CD14-positive monocyte (primary cell): ENCODE results near the gene KCNJ4. TPM values are rescaled to one million over a fixed set of nuclear protein-coding genes. Genes with fewer than 3 reads are reported as not detected.

Source experiments
- DNase-seq, 3 donors: peaks; one replicate each; pipeline ENCODE4 v3.0.0-alpha.2; 2011 to 2022
- H2AFZ ChIP-seq: 2 replicates; pipeline ENCODE4 v1.6.0; 2012; ENCODE audit warnings: mild to moderate bottlenecking, low read depth, low read length, inconsistent platforms; ENCODE audit not compliant: insufficient read depth, poor library complexity, severe bottlenecking
- H3K27ac ChIP-seq, 2 donors: 1 replicate in 1 of 2; 2 replicates in 1 of 2; pipeline ENCODE4 v1.5.1; 2012 to 2013; ENCODE audit warnings: low read length in 2 of 2, control low read depth in 1 of 2, inconsistent platforms in 1 of 2, low read depth in 1 of 2, mild to moderate bottlenecking in 1 of 2
- H3K27me3 ChIP-seq, 2 donors: one replicate each; pipeline versions ENCODE4 v1.6.0 to v1.6.1; 2011 to 2013; ENCODE audit warnings: low read length in 2 of 2; ENCODE audit not compliant: control insufficient read depth in 2 of 2, insufficient read depth in 2 of 2
- H3K36me3 ChIP-seq, 2 donors: replicated peaks in 1 of 2; 1 replicate in 1 of 2; 2 replicates in 1 of 2; pipeline versions ENCODE4 v1.5.1 to v1.6.1; 2012 to 2013; ENCODE audit warnings: low read length in 2 of 2, control low read depth in 1 of 2, inconsistent platforms in 1 of 2, mild to moderate bottlenecking in 1 of 2; ENCODE audit not compliant: insufficient read depth in 2 of 2, control insufficient read depth in 1 of 2
- H3K4me1 ChIP-seq, 2 donors: 1 replicate in 1 of 2; 2 replicates in 1 of 2; pipeline versions ENCODE4 v1.5.1 to v1.6.1; 2012 to 2013; ENCODE audit warnings: low read length in 2 of 2, control low read depth in 1 of 2, inconsistent platforms in 1 of 2, mild to moderate bottlenecking in 1 of 2, moderate library complexity in 1 of 2; ENCODE audit not compliant: insufficient read depth in 2 of 2, control insufficient read depth in 1 of 2
- H3K4me2 ChIP-seq: replicated peaks from 2 replicates; pipeline ENCODE3; 2012; ENCODE audit warnings: low read length, moderate library complexity, mild to moderate bottlenecking; ENCODE audit not compliant: poor library complexity, severe bottlenecking; ENCODE audit errors: extremely low read depth
- H3K4me3 ChIP-seq, 3 experiments: fragments of 200-600 bp in 1 of 3; sonication (generic) in 1 of 3; replicated peaks in 1 of 3; 1 replicate in 2 of 3; 2 replicates in 1 of 3; pipeline ENCODE4 v1.5.1; 2011 to 2013; ENCODE audit warnings: low read length in 3 of 3, mild to moderate bottlenecking in 3 of 3, control low read depth in 2 of 3, low read depth in 2 of 3, inconsistent platforms in 1 of 3, moderate library complexity in 1 of 3
- H3K79me2 ChIP-seq: 2 replicates; pipeline ENCODE4 v1.6.0; 2012; ENCODE audit warnings: mild to moderate bottlenecking, control low read depth, inconsistent platforms, low read length, moderate library complexity; ENCODE audit not compliant: insufficient read depth
- H3K9ac ChIP-seq: 2 replicates; pipeline ENCODE4 v1.6.0; 2017; ENCODE audit warnings: low read length, mild to moderate bottlenecking; ENCODE audit not compliant: insufficient read depth, poor library complexity, severe bottlenecking
- H3K9me3 ChIP-seq, 2 donors: replicated peaks in 1 of 2; 1 replicate in 1 of 2; 2 replicates in 1 of 2; pipeline versions ENCODE4 v1.5.1 to v1.6.1; 2012 to 2013; ENCODE audit warnings: low read length in 2 of 2, control low read depth in 1 of 2; ENCODE audit not compliant: control insufficient read depth in 1 of 2, insufficient read depth in 1 of 2
- H4K20me1 ChIP-seq: 2 replicates; pipeline ENCODE4 v1.6.0; 2012; ENCODE audit warnings: mild to moderate bottlenecking, low read length, control low read depth, moderate library complexity; ENCODE audit not compliant: insufficient read depth
- H3K27ac Mint-ChIP-seq, 7 donors: one replicate each; pipeline ENCODE4 v1.8.0; 2020; ENCODE audit warnings: mild to moderate bottlenecking in 7 of 7, mixed read lengths in 7 of 7, moderate library complexity in 6 of 7, inconsistent platforms in 2 of 7
- H3K27me3 Mint-ChIP-seq, 3 donors: one replicate each; pipeline ENCODE4 v1.8.0; 2021 to 2022; ENCODE audit warnings: low read depth in 3 of 3, mild to moderate bottlenecking in 3 of 3, mixed read lengths in 3 of 3, moderate library complexity in 3 of 3, inconsistent platforms in 1 of 3
- H3K36me3 Mint-ChIP-seq, 2 donors: one replicate each; pipeline ENCODE4 v1.8.0; 2020; ENCODE audit warnings: mixed read lengths in 2 of 2, inconsistent platforms in 1 of 2, mild to moderate bottlenecking in 1 of 2
- H3K4me1 Mint-ChIP-seq: one replicate; pipeline ENCODE4 v1.8.0; 2020; ENCODE audit warnings: mild to moderate bottlenecking, mixed read lengths
- H3K4me3 Mint-ChIP-seq, 2 donors: one replicate each; pipeline ENCODE4 v1.8.0; 2020; ENCODE audit warnings: mild to moderate bottlenecking in 2 of 2, mixed read lengths in 2 of 2, moderate library complexity in 1 of 2
- H3K9me3 Mint-ChIP-seq, 7 donors: one replicate each; pipeline ENCODE4 v1.8.0; 2020 to 2022; ENCODE audit warnings: mixed read lengths in 7 of 7, mild to moderate bottlenecking in 6 of 7, moderate library complexity in 6 of 7, inconsistent platforms in 2 of 7
- CTCF ChIP-seq: fragments of 200-600 bp; IDR thresholded peaks from one replicate; pipeline ENCODE4 v1.8.0; 2022; ENCODE audit warnings: antibody characterized with exemption, mild to moderate bottlenecking
- WGBS: methylation state at CpG from one replicate; pipeline ENCODE4 v1.1.5; 2013; ENCODE audit warnings: missing lambda C conversion rate; ENCODE audit not compliant: insufficient coverage; 5-methylcytosine and 5-hydroxymethylcytosine counted together
- intact Hi-C, 2 donors: fragments of 100-400 bp; cut with micrococcal nuclease; formaldehyde crosslinking; loops; one replicate each; pipeline versions ENCODE4 v1.15.0 to v1.15.1; 2023
- polyA plus RNA-seq, 3 donors: library from polyadenylated mRNA; depleted of rRNA in 1 of 3; unstranded in 2 of 3; stranded (reverse) in 1 of 3; fragments of 300-500 nt in 2 of 3; fragments of >200 nt in 1 of 3; fragmentation: Illumina TruSeq in 2 of 3; gene quantifications; 1 replicate in 2 of 3; 2 replicates in 1 of 3; pipeline ENCODE4 v1.2.3, GENCODE V29; 2012 to 2021

Gene KCNJ4
- polyA plus RNA-seq, 3 donors, result not detected

GRCh38 chr22:38403812-38404211, 51.2 kb downstream of the KCNJ4 start:
- no peak overlapping the region for H3K27ac ChIP-seq
- H3K9ac ChIP-seq, result no peak overlapping the region
- peaks cover 49 to 64% of the 10 kb centered on the region in 2 donors for H3K4me1 ChIP-seq
- DNase-seq, result peak in 2 of 3 donors; percentile 34 to 44
- H3K4me3 ChIP-seq, result no peak overlapping the region
- H3K36me3 ChIP-seq, result no peaks in the 10 kb centered on the region
- H2AFZ ChIP-seq, result no peak overlapping the region
- H3K9me3 Mint-ChIP-seq, result peaks cover 0 to 2% (median 0%) of the 10 kb centered on the region in 7 donors
- intact Hi-C loops, result no loop called here
- H3K27me3 Mint-ChIP-seq, result peaks cover 0 to 3% (median 0%) of the 10 kb centered on the region in 3 donors
- TF ChIP-seq CTCF, result no peak
- peaks cover 59% of the 10 kb centered on the region for H3K4me1 Mint-ChIP-seq
- H3K79me2 ChIP-seq, result no peaks in the 10 kb centered on the region
- H4K20me1 ChIP-seq, result no peaks in the 10 kb centered on the region
- WGBS, result 68% methylated on average over 8 of the region's 8 CpGs
- no peak overlapping the region for H3K4me3 Mint-ChIP-seq
- no peaks in the 10 kb centered on the region for H3K9me3 ChIP-seq
- H3K27me3 ChIP-seq, result no peaks in the 10 kb centered on the region
- peak overlapping the region in 1 of 7 donors; percentile 30 for H3K27ac Mint-ChIP-seq
- no peaks in the 10 kb centered on the region for H3K36me3 Mint-ChIP-seq
- no peak overlapping the region for H3K4me2 ChIP-seq

- peak overlapping the region in 2 of 7 donors; percentile 30 to 66 for H3K27ac Mint-ChIP-seq
- no peak for DNase-seq
- Histone ChIP-seq H3K9me3 (no peaks in the 10 kb centered on the region), H3K4me1 (peaks cover 44 to 50% of the 10 kb centered on the region in 2 donors), H3K36me3 (no peaks in the 10 kb centered on the region), H3K27me3 (no peaks in the 10 kb centered on the region), H3K9ac (no peak overlapping the region), H3K4me3 (no peak overlapping the region), H3K27ac (no peak overlapping the region), H4K20me1 (no peaks in the 10 kb centered on the region), H3K4me2 (no peak overlapping the region), H2AFZ (no peak overlapping the region), H3K79me2 (peaks cover 14% of the 10 kb centered on the region)
- WGBS, result 91% methylated on average over 3 of the region's 12 CpGs
- TF ChIP-seq CTCF, result no peak
- no peaks in the 10 kb centered on the region for H3K36me3 Mint-ChIP-seq
- H3K4me3 Mint-ChIP-seq, result no peak overlapping the region
- peaks cover 47% of the 10 kb centered on the region for H3K4me1 Mint-ChIP-seq
- peaks cover 0 to 3% (median 0%) of the 10 kb centered on the region in 3 donors for H3K27me3 Mint-ChIP-seq
- H3K9me3 Mint-ChIP-seq, result peaks cover 0 to 2% (median 0%) of the 10 kb centered on the region in 7 donors
- intact Hi-C loops, result no loop called here
Measured at GRCh38 chr22:38402204-38402603, 52.8 kb downstream of the KCNJ4 start.
